ENCODE data around the gene TRIM17. TPM values are rescaled to one million over a fixed set of nuclear protein-coding genes. Genes with fewer than 3 reads are reported as not detected.

Gene TRIM17
- total and polyA plus RNA-seq, 2 experiments from 2014 or later: 0.86 to 1.1 TPM

GRCh38 chr1:228379666-228380065, 37.0 kb downstream of the TRIM17 start (continued):
- TF ChIP-seq ETS1 (IDR thresholded peaks at IDR 0.05) (no peak), POLR2AphosphoS5 (IDR thresholded peaks at IDR 0.05; ENCODE audit: low read depth) (no peak), NANOG (IDR thresholded peaks at IDR 0.05; ENCODE audit: borderline replicate concordance) (no peak), EZH2phosphoT487 (IDR thresholded peaks at IDR 0.05; ENCODE audit: unreplicated experiment) (no peak), CTCF (conservative IDR thresholded peaks at IDR 0.05; ENCODE audit: low read depth in 2 of 2) (no peak), EZH2 (IDR thresholded peaks at IDR 0.05; ENCODE audit: low read depth, unreplicated experiment) (no peak)

- Mint-ChIP-seq H3K36me3 (ENCODE audit: low read depth) (peaks cover 3% of the 10 kb centered on the region; the same call in 1 of the 3 replicates), H3K4me3 (peak overlapping the region; percentile 93), H3K9me3 (no peaks in the 10 kb centered on the region), H3K4me1 (peaks cover 9% of the 10 kb centered on the region; the same call in 1 of the 3 replicates), H3K27ac (no peak overlapping the region; the same call in 1 of the 2 replicates), H3K27me3 (ENCODE audit: insufficient read depth, low read depth, poor library complexity) (peaks cover 20% of the 10 kb centered on the region)
- no peaks in the 10 kb centered on the region for H3K36me3 ChIP-seq (ENCODE audit: insufficient read depth)
- peaks cover 6% of the 10 kb centered on the region; the same call in 1 of the 2 replicates for H3K4me1 ChIP-seq (ENCODE audit: insufficient read depth)
- H3K27me3 ChIP-seq (ENCODE audit: insufficient read depth): peaks cover 51% of the 10 kb centered on the region
- peak overlapping the region; percentile 97 for H3K4me2 ChIP-seq
- DNase-seq (ENCODE audit: low spot score) (peak; percentile 55), ATAC-seq (peak; percentile 38)
- no peaks in the 10 kb centered on the region for H3K9me2 ChIP-seq (ENCODE audit: insufficient read depth)
- H2AFZ ChIP-seq: peak overlapping the region; percentile 100
- H3F3A ChIP-seq (replicated peaks; ENCODE audit: low read depth): no peaks in the 10 kb centered on the region
- H4K20me1 ChIP-seq (replicated peaks; ENCODE audit: insufficient read depth): no peaks in the 10 kb centered on the region
- no peak overlapping the region for H3K27ac ChIP-seq (ENCODE audit: low read depth)
- peak overlapping the region; percentile 89 for H3K4me3 ChIP-seq
- H3K79me2 ChIP-seq (replicated peaks; ENCODE audit: insufficient read depth): no peaks in the 10 kb centered on the region
- TF ChIP-seq ETS1 (IDR thresholded peaks at IDR 0.05): no peak
- no peak for TF ChIP-seq CTCF (conservative IDR thresholded peaks at IDR 0.05; ENCODE audit: low read depth in 2 of 2)
- no peak for TF ChIP-seq CREB1 (CRISPR knock-in tag; IDR thresholded peaks at IDR 0.05; ENCODE audit: low read depth)
- no peak for TF ChIP-seq JUNB (IDR thresholded peaks at IDR 0.05; ENCODE audit: unreplicated experiment)
- TF ChIP-seq EZH2phosphoT487 (IDR thresholded peaks at IDR 0.05; ENCODE audit: unreplicated experiment): no peak
- no peak for TF ChIP-seq NANOG (IDR thresholded peaks at IDR 0.05; ENCODE audit: borderline replicate concordance)
- no peak for TF ChIP-seq REST (IDR thresholded peaks at IDR 0.05; ENCODE audit: unreplicated experiment)
- no peak for TF ChIP-seq ZNF331 (CRISPR knock-in tag; IDR thresholded peaks at IDR 0.05; ENCODE audit: low read depth)
- peak; percentile 20; the same call in 1 of the 2 replicates for TF ChIP-seq POLR2AphosphoS5 (IDR thresholded peaks at IDR 0.05; ENCODE audit: low read depth)
- peak; percentile 34 for TF ChIP-seq EZH2 (IDR thresholded peaks at IDR 0.05; ENCODE audit: low read depth, unreplicated experiment)
- TF ChIP-seq ZNF114 (CRISPR knock-in tag; IDR thresholded peaks at IDR 0.05): no peak
These were observed 37.7 kb downstream of the TRIM17 start for GRCh38 chr1:228378873-228379460.
